Activated CD8-positive, alpha-beta memory T cell treated with anti-CD3 and anti-CD28 coated beads for 1 hour (primary cell): Measurements from ENCODE around the gene BTG1.

ENCODE experiments used
- DNase-seq, 2 donors: peaks; one replicate each; pipeline ENCODE4 v3.0.0-alpha.2; 2020; ENCODE audit warnings: low read depth in 1 of 2; ENCODE audit errors: extremely low read depth in 1 of 2

The BTG1 gene

DNA sequence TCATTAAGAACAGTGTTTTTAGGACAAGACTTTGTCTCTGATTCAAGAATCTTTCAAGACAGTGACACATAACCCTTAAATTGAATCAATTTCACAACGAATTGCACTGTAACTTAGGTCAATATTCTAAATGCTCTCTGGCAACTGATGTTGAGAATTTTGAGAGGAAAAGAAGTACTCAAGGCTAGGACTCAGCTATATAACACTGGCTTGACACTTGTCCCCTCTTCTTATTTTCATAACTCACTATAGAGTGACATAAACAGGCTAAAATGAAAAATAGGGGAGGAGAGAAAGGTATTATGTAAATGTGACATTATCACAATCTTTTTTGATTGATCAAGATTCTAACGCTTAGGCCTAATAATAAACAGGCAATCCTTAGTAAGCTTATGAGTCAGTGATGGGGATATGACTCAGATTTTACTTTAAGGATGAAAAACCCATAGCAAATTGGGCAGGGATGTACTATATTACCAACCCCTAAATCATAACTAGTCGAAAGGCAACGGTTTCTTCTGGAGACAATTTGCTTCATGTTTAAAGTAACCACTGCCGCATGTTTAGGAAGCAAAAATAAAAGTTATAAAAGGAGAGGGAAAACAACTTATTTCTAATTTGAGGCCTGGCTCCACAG is 10.9 kb downstream of the BTG1 start:
- DNase-seq: no peak

DNA sequence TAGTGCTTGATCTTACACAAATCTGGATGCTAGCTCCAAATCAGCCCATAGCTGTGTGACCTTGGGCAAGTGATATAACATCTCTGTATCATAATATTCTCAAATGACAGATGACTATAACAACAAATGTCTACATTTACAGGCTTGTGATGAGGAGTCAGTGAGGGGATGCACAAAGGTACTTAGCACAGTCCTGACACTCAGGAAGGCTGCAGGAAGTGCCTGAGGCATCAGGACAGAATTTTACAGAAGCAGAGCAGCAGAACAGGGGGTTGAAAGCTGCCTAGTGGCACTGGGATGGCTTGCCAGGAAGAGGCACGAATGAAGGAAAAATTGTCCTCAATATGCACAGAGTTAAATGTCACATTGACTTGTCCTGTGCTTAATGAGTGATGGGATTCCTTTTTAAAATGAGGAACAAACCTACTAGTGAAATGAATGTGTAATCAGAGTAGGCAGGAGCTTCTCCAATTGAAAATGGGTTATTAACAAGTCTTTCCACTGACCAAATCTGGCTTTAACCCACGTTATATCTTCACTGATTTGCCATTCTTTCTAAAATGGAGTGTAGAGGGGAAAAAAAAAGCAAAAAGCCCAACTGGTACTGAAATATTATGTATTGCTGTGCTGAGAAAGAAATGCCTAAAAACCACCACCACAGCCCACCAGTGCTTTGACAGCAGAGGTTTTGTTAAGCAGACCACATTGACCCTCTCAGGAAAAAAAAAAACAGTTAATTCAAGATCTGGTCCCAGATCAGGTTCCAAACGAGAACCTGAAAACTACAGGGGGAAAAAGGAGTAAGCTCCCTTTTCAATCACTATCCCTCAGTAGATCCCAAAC is 11.6 kb downstream of the BTG1 start:
- no peak for DNase-seq

DNA sequence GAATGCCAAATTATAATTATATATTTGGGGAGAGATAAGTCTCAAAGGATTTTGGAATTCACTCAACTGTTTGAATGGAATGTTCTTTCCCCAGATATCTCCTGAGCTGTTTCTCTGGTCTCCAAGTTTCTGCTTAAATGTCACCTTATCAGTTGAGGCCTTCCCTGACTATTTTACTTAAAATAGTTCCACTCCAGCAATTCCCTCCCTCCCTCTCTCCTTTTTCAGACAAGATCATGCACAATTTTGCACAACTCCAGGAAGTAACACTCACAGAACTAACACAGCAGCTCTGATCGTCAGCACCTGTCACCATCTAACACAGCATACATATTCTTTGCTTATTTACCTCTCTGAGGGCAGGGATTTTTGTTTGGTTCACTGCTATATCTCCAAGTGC is 12.5 kb downstream of the BTG1 start:
- no peak for DNase-seq

DNA sequence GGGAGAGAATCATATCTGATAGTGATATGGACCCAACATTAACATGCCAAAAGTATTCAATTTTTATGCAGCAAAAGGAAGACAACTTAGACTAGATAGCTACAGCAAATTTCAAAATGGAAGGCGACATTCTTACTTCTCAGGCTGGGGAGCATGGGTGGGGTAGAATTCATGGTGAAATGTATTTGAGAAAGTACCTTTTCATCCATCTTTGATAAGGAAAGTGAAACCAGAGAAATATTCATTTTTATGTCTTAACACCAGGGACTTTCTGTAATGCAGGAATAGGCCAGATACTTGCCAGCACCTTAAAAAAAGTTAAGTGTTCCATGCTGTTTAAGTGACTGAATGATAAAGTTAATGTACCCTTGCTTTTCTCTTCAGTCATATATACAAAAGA is 13.4 kb downstream of the BTG1 start:
- no peak for DNase-seq

DNA sequence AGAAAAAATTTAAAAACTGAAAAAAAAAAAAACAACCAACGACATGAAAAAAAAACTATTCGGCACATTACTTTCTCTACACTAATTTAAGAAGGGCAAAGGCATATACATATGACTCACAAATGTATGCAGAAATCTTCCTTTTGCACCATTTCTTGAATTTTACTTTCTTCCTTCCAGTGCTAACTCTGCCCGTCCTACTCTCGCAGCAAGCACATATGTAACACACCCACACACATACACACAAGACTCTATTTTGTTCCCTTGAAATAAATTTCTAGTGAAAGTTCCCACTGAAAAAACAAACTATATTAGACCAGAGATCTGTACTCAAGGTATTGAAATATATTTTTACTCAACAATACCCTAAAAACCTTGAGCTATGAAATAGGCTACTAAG is 14.6 kb downstream of the BTG1 start:
- DNase-seq: no peak

DNA sequence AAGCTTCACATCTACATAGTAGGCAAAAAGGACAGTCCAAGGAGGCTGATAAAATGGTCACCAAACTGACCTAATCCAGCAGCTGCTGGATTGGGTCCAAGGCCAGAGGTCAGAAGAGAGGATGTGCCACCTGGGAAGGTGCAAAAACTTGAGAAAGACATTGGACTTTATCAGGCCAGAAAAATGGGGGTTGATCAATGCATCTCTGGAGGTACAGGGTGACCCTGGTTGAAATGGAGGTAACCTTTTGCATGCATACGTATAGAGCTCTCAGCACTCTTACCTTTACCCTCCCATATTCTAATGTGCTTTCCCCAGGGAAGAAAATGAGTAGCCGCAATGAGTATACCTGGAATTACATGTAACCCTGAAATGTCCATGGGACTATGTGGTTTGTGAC is 16.0 kb downstream of the BTG1 start:
- no peak for DNase-seq

DNA sequence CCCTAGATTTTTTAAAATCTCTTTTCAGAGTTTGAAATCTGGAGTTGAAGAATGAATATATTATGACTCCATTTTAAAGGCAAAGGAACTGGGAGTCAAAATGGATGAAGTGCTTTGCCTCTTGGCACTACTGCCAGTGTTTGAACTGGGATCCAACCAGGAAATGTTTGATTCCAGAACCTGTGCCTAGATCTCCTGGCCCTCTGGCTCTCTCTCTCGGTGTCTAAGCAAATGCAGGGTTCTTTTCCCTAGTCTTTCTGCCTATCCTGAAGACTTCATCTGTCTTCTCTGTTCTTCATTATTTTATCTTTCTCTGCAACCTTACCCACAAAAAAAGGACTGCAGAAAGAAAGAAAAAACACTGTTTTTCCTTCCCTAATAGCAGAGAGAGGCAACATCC is 17.0 kb downstream of the BTG1 start:
- no peak for DNase-seq

DNA sequence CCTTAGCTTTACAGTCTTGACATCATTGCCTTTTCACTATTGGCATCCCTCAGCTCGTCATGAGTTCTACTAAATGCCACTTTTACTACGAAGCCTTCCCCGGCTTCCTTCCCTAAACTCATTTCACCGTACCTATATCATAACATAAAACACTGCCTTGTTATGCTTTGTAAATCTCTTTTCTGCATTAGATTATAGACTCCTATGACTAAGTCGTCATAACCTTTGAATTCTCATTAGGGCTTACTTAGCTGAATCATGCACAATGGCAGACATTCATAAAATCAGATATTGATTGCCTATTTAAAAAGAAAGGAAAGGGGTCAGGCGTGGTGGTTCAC is 21.0 kb downstream of the BTG1 start:
- DNase-seq: no peak

DNA sequence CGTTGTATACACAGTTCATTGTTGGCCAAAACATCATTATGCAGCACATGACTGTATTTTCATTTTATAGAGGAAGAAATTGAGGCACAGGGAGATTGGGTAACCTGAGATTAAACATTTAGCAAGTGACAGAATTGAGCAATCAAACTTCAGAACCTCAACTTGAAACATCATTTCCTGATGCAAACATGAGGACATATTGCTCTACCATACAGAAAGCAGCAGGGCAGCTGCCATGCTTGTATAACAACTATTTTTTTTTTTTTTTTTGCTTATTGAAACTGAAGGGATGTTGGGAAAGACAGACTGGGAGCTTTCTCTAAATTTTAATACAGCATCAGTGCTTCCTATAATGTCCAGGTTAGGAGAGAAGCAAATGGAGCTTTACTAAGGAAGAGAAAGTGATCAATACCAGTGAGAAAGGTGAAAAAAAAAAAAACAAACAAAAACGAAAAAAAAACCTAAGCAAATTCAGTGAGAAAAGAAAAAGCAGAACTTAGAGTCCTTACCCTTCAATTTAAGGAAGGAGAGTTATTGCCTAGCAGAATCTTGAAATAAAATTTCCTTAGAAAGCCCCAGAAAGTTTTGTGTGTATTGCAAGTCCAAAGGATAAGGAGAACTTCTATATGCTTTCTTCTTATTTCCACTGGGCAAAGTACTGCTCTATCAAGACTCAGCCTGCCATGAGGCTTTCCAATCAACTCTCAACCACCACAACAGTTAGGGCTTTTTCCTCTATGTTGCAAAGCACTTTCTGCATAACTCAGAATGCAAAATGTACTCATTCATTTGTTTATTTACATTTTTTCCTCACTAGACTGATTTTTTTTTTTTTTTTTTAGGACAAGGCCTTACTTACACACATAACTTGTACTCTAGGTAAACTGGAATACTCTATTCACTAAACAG is 21.6 kb downstream of the BTG1 start:
- DNase-seq: no peak

DNA sequence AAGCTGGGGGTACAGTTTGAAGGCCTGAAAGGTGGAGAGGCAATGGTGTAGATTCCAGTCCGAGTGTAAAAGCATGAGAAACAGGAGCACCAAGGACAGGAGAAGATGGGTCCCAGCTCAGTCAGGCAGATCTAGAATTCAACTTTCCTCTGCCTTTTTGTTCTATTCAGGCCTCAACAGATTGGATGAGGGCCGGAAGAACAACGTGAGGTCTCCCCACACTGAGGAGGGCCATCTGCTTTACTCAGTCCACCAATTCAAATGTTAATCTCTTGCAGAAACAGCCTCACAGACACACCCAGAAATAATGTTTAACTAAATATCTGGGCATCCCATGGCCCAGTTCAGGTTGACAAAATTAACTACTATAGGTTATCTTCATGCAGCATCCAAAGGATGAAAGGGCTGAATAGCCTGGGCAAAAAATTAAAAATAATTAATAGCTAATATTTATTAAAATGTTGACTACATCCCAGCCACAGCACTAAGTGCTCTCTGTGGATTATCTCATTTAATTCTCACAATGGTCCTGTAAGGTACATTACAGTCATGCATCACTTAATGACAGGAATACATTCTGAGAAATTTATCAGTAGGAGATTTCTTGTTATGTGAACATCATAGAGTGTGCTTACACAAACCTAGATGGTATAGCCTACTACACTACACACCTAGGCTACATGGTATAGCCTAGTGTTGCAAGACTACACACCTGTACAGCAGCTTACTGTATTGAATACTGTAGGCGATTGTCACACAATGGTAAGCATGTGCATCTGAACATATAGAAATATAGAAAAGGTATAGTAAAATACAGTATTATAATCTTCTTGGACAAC is 22.5 kb downstream of the BTG1 start:
- DNase-seq: no peak

DNA sequence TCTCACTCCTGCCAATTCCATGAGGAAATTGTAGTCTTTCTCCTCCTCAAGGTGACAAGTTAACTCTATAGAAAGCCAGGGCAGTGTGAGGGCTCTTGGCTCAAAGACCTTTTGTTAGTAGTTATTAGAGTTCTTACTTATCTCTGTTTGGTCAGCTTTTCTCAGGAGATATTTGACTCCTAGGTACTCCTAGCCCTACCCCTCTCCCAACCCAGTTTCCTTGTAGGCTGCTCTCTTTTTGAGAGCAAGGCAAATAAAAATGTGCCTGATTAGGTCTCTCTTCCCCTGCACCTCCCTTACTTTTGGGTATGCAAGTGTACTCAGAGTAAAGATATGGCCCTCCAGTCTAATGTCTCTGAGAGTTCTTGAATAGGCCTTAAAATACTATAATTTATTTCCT is 23.8 kb downstream of the BTG1 start:
- no peak for DNase-seq

DNA sequence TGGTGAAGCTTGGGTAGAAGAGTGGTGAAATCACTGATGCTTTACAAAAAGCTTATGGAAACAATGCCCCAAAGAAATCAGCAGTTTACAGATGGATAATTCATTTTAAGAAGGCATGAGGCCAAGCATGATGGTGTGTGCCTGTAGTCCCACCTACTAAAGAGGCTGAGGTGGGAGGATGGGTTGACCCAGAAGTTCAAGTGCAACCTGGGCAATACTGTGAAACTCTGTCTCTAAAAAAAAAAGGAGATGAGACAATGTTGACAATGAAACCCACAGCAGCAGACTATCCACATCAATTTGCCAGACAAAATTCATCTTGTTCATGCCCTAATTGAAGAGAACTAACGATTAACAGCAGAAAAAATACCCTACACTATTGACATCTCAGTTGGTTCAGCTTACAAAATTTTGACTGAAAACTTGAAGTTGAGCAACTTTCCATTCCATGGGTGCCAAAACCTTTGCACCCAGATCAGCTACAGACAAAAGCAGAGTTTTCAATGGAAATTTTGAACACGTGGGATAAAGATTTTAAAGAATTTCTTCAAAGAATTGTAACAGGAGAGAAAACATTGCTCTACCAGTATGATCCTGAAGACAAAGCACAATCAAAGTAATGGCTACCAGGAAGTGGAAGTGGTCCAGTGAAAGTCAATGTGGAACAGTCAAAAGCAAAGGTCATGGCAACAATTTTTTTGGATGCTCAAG is 26.7 kb downstream of the BTG1 start:
- no peak for DNase-seq

DNA sequence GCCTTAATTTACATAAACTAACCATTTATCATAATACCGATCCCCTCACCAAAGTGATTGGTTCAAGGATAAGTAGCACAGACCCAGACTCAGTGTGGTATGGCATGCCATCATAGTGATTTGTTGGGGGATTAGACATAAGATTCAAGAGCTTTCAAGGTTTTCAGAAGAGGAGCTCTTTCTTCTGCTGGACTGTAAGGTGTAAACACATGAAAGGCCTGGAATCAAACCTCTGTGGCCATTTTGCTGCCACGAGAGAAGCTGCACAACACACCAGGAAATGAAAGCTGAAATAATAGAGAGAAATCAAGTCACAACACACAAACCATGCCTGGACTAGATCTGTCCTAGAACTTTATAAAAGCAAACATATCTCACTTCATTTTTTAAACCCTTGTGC is 30.8 kb downstream of the BTG1 start:
- no peak for DNase-seq

DNA sequence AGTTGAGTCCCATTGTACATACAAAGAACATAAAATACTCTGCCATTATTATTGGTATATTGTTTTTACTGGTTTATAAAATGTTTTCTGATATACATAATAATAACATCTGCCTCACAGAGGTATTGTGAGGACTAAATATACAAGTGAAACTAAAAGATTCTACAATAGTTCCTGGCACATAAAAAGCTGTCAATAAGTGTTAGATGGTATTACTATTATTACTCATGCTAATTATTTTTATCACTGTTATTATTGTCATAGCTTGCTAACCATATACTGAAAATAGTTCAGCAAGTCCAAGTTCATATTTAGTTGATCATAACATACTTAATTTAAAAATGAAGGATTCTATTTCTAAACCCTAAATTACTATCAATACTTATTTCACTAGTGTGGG is 34.4 kb downstream of the BTG1 start:
- no peak for DNase-seq

DNA sequence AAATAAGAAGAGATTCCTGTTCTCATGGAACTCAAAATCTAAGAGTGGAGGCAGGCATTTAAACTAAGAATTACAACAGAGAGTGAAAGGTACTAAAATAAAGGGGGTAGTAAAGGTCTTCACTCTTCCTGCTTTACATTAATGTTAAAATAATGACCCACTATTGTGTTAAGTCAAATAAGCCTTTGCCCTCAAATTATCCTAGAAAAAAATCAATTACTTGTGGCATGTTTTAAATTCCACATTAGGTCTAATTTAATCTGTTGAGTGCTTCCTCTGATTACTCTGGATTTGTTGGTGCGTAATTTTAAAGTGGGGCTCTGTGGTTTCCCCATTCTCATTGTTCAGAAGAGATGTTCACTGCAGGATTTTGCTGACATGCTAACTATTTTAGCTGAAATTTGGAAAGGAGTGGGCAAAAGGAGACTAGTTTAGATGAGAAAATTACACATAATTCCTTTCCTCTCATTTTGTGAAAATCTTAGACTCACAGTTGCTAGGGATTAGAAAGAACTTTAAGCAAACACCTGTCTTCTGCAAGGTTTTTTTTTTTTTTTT is 35.5 kb downstream of the BTG1 start:
- no peak for DNase-seq

DNA sequence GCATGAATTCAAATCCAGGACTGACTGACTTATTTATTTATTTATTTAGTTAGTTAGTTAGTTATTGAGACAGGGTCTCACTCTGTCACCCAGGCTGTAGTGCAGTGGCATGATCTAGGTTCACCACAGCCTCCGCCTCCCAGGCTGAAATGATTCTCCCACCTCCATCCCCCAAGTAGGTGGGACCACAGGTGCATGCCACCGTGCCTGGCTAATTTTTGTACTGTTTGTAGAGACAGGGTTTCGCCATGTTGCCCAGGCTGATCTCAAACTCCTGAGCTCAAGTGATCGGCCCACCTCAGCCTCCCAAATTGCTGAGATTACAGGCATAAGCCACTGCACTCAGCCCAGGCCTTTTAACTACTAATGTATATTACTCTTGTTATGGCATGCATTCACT is 36.0 kb downstream of the BTG1 start:
- DNase-seq: no peak

DNA sequence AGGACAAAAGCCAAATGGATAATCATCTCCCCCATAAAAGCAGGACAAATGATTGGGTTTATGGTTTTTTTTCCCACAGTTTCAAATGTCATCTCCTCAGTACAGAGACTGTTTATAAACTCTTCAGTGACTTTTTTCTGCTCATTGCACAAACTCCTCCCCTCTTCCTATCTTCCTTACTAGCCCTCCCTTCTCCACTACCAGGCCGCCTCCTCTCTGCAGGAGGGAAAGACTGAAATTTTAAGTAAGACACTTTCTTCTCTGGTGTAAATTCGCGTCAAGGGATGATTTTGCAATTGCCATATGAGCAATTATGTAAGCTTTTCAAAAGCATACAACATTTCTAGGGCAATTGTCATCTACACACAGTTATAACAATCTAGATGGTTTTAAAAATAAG is 37.0 kb downstream of the BTG1 start:
- no peak for DNase-seq

DNA sequence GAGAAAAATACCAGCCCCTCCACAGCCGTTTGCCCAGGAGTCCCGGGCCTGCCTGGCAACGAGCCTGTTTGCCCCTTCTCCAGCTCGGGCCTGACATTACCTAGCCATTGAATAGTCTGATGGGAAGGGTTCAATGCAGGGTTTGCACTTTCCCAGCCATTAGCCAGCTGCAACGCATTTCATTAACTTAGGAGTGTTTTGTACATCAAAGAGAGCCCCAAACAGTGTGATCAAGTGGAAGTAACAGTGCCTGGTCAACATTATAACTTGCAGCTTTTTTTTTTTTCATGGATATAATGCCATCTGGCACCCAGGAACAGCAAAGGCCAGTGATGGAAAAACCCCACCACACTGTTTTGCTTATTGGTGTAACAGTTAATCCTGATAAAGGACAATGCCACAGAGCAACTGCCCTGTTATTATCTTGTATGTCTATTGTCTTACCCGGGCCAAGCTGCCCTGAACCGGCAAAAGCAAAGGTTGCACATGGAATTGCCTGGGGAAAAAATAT is 38.0 kb downstream of the BTG1 start:
- DNase-seq: no peak

DNA sequence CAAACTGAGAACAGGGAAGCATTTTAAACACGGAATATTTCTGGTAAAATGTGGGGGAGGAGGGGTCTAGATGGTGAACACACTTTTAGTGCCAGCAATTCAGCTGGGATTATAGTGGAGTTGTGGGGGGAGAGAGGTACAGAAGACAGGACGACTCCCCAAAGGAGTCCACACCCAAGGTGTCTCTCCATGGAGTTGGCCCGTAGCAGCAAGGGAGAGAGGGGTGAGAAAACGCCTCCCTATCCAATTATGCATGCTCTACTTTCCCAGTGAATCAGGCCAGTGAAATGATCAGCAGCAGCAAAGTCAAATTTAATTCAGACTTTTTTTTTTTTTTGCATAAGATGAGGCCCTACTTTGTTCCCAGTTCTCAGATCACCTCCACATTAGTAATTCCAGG is 38.6 kb downstream of the BTG1 start:
- DNase-seq: no peak

DNA sequence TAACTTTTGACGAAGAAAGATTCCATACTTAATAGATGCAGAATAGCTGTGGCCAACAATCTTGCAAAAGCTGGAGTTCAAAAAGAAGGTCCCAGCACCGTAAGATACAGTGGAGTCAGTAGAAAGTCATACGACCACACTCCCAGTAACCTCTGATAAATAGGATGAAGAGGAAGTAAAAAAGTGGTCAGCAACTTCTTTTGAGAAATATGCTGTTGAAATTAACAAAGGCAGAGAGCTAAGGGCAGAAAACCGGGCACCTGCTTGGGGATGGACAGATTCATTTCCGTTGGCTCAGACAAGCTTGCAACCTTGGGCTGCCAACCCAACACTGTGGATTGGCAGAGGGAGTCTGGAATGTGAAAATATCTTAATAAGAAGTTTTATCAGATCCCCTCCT is 40.0 kb downstream of the BTG1 start:
- DNase-seq: no peak
